ENCODE results near the gene CAMK2D. TPM values are rescaled to one million over a fixed set of nuclear protein-coding genes. Genes with fewer than 3 reads are reported as not detected.

CAMK2D gene
- total RNA-seq, 1 experiment from 2014 or later, result 35.8 TPM

GRCh38 chr4:113561092-113561491, 200.4 kb downstream of the CAMK2D start:
- BruUV-seq (replicated peaks), result no TSS peak
- POLR2A ChIA-PET (ENCODE audit: low non-redundant PET), result interaction anchor here (0.6 kb wide), 1 partner anchor 140 kb away, joined by 3 read pairs; no protein-coding TSS in a partner anchor
- H3K27ac ChIP-seq (ENCODE audit: low read depth, low read length, poor library complexity, severe bottlenecking), result no peak overlapping the region

GRCh38 chr4:113560579-113560978, 201.0 kb downstream of the CAMK2D start:
- ChIA-PET POLR2A (ENCODE audit: low non-redundant PET) (no interaction called here), CTCF (no interaction called here)
- no peak overlapping the region for H3K4me3 ChIP-seq (ENCODE audit: low read depth, low read length, poor library complexity, severe bottlenecking)
- H3K9me3 ChIP-seq (ENCODE audit: low read depth, low read length, poor library complexity, severe bottlenecking), result no peaks in the 10 kb centered on the region
- TF ChIP-seq CTCF (conservative IDR thresholded peaks at IDR 0.05; ENCODE audit: low read depth, low read length) (no peak; the same call in 1 of the 2 replicates), EZH2 (IDR thresholded peaks at IDR 0.05; ENCODE audit: borderline replicate concordance, low read depth, low read length, poor library complexity, severe bottlenecking) (no peak)
- no peak for DNase-seq (ENCODE audit: low spot score)
- no peak overlapping the region for H3K27ac ChIP-seq (ENCODE audit: low read depth, low read length, poor library complexity, severe bottlenecking)
- intact Hi-C loops (cut with micrococcal nuclease; ENCODE audit: unreplicated experiment), result no loop called here
- no TSS peak for BruUV-seq (replicated peaks)
- no peaks in the 10 kb centered on the region for H3K27me3 ChIP-seq (replicated peaks; ENCODE audit: insufficient read depth, low read depth, low read length, poor library complexity)
- peaks cover 7% of the 10 kb centered on the region for H3K4me1 ChIP-seq (ENCODE audit: insufficient read depth, low read length, poor library complexity, severe bottlenecking)
- no peaks in the 10 kb centered on the region for H3K36me3 ChIP-seq (ENCODE audit: insufficient read depth, low read length, poor library complexity, severe bottlenecking)

More at GRCh38 chr4:113561092-113561491, 200.4 kb downstream of the CAMK2D start:
- Histone ChIP-seq H3K4me1 (ENCODE audit: insufficient read depth, low read length, poor library complexity, severe bottlenecking) (peaks cover 7% of the 10 kb centered on the region), H3K36me3 (ENCODE audit: insufficient read depth, low read length, poor library complexity, severe bottlenecking) (no peaks in the 10 kb centered on the region), H3K9me3 (ENCODE audit: low read depth, low read length, poor library complexity, severe bottlenecking) (no peaks in the 10 kb centered on the region), H3K27me3 (replicated peaks; ENCODE audit: insufficient read depth, low read depth, low read length, poor library complexity) (no peaks in the 10 kb centered on the region), H3K4me3 (ENCODE audit: low read depth, low read length, poor library complexity, severe bottlenecking) (no peak overlapping the region)
- TF ChIP-seq CTCF (conservative IDR thresholded peaks at IDR 0.05; ENCODE audit: low read depth, low read length), result no peak
- no peak for TF ChIP-seq EZH2 (IDR thresholded peaks at IDR 0.05; ENCODE audit: borderline replicate concordance, low read depth, low read length, poor library complexity, severe bottlenecking)
- DNase-seq (ENCODE audit: low spot score), result no peak
- intact Hi-C loops (cut with micrococcal nuclease; ENCODE audit: unreplicated experiment), result no loop called here
- CTCF ChIA-PET, result no interaction called here

- ChIA-PET CTCF (no interaction called here), POLR2A (ENCODE audit: low non-redundant PET) (no interaction called here)
- H3K4me3 ChIP-seq (ENCODE audit: low read depth, low read length, poor library complexity, severe bottlenecking), result no peak overlapping the region
- BruUV-seq (replicated peaks), result no TSS peak
- intact Hi-C loops (cut with micrococcal nuclease; ENCODE audit: unreplicated experiment), result no loop called here
- H3K27me3 ChIP-seq (replicated peaks; ENCODE audit: insufficient read depth, low read depth, low read length, poor library complexity), result no peaks in the 10 kb centered on the region
- no peak overlapping the region for H3K27ac ChIP-seq (ENCODE audit: low read depth, low read length, poor library complexity, severe bottlenecking)
- no peaks in the 10 kb centered on the region for H3K9me3 ChIP-seq (ENCODE audit: low read depth, low read length, poor library complexity, severe bottlenecking)
- TF ChIP-seq EZH2 (IDR thresholded peaks at IDR 0.05; ENCODE audit: borderline replicate concordance, low read depth, low read length, poor library complexity, severe bottlenecking) (no peak), CTCF (conservative IDR thresholded peaks at IDR 0.05; ENCODE audit: low read depth, low read length) (no peak)
- no peak for DNase-seq (ENCODE audit: low spot score)
- H3K4me1 ChIP-seq (ENCODE audit: insufficient read depth, low read length, poor library complexity, severe bottlenecking), result peaks cover 7% of the 10 kb centered on the region
- H3K36me3 ChIP-seq (ENCODE audit: insufficient read depth, low read length, poor library complexity, severe bottlenecking), result no peaks in the 10 kb centered on the region
These were observed 201.6 kb downstream of the CAMK2D start for GRCh38 chr4:113559947-113560346.
